Myocyte (in vitro differentiated cells): ENCODE results near the gene CPEB4. TPM values are rescaled to one million over a fixed set of nuclear protein-coding genes. Genes with fewer than 3 reads are reported as not detected.
A peak's percentile ranks its signal among the peaks of the same experiment; 100 is the strongest.

Source experiments
- DNase-seq: peaks from one replicate; pipeline ENCODE4 v3.0.0-alpha.2; 2012; ENCODE audit warnings: low read depth
- total RNA-seq: library from RNA; depleted of rRNA; stranded (reverse); fragments of >200 nt; gene quantifications from 2 replicates; pipeline ENCODE4 v1.2.3, GENCODE V29; 2014

Gene CPEB4
- total RNA-seq, 1 donor from 2014 or later: 64.3 TPM

DNA sequence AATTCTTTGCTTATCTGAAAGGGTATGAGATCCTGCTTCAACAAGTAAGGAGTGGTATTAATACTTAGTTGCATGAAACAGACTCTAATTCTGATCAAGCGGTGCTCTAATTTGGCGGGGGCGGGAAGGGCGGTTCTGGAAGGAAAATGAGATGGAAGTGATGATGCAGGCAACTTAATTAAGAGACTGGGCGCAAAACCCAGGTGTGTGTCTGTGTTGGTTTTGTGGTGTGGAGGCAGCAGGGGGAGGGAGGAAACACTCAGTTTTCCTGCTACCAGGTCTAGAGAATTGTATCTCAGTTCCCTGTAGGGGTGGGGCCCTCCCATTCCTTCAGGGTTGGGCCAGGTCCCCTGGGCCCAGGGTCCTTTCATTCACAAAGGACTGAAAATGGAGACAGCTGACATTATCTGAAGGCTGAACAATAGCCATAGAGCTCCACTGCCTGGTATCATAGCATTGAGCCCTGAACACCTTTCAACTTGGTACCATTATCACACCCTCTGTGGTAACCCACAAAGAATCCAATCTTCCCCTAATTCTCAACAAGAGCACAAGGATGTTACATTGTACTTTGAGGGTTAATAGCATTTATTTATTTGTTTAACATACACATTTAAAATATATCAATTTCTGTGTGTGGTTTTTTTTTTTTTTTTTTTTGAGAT lies 83.7 kb downstream of the CPEB4 start:
- DNase-seq: no peak

DNA sequence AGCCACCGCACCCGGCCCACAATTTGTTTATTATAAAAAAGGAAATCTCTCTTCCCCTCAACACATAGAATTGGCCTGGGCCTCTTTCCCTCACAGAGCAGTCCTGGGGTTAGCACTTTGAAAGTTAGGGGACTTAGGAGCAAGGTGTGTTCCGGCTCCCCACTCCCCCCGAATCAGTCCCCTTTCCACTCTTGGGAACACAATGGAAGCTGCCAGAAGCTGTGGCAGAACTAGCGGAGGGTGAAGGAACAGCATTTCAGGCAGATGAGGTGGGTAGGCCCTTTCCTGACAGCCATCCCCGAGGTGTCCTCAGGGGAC lies 84.4 kb downstream of the CPEB4 start:
- DNase-seq: no peak

DNA sequence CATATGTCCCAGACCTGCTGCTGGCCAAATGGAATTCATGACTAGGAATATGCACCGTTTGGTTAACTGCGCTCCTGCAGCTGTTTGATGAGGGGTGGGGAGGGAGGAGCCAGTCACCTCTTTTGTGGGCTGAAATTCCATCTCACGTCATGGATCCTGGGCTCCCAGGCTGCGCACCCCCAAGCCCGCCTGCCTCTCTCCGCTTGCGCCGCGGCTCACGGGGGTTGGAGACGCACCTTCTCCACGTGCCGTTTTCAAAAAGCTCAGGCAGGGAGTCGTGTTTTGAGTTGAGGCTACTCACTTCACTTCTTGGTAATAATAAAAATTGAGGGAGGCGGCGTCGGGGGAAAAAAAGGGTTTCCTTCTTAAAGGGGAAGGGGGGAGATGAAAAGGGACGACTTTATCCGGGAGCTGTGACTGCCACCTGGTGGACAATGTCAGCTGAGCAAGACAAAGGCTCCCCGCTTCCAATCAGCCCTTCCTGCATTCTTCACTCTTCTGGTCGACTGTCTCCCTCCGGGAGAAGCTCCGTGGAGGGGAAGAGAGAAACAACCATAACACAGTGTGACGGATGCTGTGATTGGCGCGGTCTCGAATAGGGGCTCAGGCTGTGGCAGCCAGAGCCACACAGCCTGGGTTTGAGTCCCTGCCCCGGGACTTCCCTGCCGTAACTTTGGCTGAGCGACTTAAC lies 84.9 kb downstream of the CPEB4 start:
- DNase-seq: peak; percentile 90

DNA sequence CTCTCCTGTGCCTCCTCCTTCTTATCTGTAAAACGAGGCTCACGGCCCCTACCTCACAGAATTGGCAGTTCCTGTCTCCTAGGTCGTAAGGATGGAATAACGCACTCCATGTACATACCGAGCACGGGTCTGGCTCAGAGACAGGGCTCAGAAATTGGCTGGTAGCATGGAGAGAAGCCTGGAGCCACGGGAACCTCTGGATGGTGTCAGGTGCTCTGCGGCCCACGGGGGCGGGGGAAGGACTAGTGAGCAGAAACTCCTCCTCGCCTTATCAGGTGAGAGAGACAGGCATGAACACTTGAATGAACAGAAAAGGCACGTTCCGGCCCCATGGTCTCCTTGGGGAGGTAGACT lies 85.4 kb downstream of the CPEB4 start:
- no peak for DNase-seq

DNA sequence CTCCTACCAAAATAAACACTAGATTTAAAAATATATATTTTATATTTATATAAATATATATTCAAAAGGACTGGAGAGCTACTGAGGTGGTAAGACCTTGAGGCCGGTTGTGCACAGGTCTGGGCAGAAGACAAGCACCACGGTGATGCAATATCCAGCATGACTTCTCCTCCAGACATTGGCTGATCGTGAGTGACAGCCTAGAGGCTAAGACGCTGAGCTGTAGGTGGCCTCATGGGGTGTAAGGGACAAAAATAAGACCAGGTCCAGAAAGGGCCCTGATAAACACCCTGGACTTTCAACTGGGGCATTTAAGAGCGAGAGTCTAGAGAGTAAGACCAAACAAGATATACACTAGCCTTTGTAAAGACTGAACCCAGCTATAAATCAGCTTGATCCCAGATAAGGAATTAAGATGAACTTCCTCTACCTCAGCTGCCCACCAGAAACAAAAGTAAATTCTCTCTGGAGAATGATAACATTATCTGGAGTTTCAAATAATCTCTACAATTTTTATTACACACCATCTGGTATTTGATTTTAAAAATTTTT lies 86.6 kb downstream of the CPEB4 start:
- no peak for DNase-seq

DNA sequence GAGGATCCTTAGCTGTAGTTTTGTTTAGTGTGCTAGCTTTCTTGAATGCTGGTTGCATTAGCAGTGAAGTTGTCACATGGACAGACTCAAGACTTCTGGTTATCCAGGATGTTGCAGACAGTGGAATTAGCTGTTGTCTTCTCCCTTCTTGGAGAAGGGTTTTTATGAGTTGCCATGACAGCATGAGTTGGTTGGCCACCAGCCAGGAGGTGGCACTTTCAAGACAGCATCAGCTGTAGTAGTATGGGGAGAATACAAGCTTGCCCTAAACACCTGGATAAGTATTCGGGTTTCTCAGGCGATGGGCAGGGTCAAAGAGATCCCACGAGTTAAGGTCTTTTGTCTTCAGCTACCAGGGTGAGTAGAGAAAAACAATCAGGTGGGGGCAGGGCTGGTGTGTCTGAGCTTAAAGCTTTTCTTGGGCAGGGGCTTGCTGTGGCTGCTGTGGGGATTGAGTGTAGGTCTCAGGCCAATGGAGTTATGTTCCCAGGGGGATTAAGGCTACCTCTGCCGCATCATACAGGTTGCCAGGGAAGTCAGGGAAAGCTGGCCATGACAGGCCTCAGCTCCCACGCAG lies 93.1 kb downstream of the CPEB4 start:
- DNase-seq: no peak

DNA sequence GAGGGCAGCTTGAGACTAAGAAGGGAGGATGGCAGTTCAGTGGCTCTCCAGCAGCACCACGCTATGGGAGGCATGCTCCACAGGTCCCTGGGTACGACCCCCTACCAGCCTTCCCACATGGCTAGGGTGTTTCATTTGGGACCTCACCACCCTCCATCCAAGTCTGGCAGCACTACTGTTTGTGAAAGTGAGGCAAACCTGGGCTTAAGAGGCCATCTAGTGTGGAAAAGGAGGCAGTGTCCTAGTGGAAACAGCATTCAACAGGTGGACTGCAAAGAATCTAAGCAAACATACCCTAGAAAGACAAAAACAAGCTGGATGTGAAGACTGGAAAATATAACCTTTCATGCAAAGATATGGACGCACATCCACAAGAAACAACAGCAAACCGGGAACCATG lies 96.1 kb downstream of the CPEB4 start:
- peak; percentile 37 for DNase-seq

DNA sequence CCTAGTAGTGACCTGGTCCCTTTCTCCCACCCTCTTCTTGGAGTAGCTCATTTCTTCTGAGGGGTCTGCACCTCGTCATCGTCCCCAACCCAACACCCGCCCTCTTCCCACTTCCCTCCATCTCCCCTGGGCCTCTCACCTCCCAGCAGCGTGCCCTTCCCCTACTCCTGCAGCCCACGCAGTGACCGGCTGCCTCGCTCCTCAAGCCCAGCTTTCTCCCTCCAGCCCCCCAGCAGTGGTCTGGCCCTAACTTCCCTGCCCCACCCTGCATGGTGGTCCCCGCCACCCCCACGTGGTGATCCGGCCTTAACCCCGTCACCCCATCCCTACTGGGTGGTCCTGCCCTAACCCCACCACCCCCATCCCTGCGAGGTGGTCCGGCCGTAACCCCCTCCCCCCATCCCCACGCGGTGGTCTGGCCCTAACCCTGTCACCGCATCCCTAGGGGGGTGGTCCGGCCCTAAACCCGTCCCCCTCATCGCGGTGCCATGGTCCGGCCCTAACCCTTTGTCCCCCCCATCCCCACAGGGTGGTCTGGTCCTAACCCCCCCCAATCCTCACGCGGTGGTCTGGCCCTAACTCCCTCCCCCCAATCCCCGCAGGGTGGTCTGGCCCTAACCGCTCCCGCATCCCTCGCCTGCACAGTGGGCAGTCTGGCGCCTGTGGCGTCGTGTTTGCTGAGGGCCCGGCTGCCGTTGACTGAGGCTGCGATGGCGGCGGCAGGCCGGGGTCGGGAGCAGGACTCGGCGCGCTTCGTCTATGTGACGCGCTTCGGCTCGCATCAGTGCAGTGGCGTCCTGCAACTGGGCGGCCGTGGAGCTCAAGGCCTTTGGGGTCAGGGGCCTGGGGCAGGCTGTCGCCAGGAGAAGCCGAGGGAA lies 100.6 kb downstream of the CPEB4 start, which contains the start of gene C5orf47:
Gene C5orf47 (plus strand): TSS at position 617 of the 878 bp plus-strand sequence. CDS start 94 bp downstream, at position 711.
- no peak for DNase-seq

DNA sequence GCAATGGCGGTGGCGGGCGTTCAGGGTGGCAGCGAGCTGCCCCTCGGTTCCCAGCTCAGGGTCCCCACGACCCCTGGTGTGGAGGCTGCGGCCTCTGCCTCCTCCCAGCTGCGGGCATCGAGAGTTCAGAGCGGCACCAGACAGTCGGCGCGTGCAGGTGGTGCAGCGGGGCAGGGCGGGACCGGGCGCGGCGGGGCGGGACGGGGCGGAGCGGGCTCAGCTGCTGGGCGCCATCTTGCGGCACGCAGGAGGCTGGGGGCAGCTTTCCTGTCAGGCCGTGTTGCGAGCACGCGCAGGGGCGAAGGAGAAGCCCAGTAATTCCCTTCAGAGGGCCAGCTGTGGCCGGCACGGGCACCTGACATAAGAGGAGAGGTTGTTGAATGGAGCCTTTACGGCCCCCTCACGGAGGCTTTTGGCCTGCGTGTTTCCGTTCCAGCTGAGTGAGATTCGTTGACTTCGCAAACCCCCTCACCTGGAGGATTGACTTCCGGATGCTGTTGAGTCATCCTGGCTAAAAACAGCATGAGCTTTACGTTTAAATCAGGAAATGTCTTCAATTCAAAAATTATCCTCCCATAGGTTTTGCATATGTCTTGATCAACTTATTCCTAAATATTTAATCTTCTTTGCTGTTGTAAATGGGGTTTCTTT lies 101.4 kb downstream of the CPEB4 start:
- no peak for DNase-seq

DNA sequence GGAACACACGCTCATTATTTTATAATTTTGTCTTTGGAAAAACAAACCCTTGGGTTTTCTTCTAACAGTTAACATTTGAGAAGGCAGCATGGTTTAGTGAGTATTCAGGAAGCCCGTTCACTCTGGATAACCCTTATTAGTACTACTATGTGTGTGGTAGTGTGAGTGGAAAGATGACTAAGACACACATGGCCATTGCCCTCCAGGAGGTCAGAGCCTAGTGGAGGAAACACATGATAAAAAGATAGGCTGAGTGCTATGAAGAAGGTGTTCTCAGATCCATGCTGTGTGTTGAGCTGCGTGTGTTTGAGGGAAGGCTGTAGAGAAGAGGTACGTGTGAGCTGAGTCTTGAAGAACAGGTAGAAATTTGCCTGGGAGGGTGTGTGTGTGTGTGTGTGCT lies 109.2 kb downstream of the CPEB4 start:
- DNase-seq: no peak

DNA sequence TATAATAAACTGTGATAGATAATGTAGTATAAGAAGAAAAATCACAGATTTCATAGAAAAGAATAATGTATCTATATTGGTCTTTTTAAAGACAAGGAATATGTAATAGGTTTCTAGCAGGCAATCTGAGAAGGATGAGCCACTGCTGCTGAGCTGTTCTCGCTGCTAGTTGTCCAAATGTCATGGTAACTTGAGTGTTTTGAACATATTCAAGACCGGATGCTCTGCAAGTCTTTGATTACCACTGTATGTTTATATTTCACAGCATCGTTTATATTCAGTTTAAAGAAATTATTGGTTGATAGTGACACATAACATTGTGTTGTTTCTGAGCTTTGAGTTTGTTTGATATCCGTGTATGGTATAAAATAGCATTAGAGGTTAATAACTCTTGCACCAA lies 110.4 kb downstream of the CPEB4 start:
- peak; percentile 5 for DNase-seq

DNA sequence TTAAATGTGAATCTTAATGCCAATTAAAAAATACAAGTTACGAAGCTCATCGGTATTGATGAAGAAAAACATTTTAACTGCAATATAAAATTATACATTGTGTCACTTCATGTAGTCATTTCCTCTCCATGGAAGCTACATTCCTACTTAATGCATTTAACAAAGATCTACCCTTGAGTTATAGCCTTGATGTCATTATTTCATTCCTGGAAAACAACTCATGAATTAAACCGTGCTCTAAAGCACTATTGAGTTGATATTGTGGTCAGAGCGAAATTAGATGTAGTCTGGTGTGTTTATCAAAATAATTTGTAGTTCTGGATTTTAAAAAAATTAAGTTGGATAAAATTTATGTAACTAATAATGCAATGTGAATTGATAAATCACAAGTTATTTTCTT lies 111.9 kb downstream of the CPEB4 start:
- DNase-seq: no peak

DNA sequence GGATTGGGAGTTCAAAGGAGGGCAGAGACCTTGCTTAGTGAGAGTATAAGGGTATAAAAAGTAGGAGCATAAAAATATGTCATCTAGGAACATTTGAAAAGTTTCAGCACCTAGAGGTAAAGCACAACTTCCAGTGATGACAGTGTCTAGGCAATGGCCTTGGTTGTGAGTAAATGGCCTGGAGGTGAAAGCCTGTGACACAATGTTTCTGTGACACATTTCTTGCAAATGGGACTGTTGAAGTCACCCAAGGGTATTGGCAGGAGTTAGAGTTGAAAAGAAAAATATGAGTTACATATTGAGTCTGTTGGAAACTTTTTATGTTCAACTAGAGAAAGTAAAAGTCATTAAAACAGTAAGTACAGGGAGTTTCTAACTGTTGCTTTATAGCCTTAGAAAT lies 115.6 kb downstream of the CPEB4 start:
- DNase-seq: no peak

DNA sequence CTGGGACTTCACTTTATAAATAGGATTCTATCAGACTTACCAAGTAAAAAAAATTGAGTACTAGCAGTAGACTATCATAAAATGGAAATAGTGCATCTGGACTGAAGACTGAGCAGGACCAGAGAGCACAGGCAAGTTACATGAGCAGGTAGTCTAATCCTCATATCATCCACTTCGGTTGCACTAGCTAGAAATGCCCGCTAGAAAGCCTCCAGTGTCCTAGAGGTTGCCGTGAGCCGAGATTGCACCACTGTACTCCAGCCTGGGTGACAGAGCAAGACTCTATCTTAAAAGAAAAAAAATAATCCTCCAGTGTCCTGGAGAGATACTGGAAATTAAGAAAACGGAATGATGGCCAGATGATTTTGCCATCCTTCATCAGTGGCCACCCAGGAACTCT lies 120.8 kb downstream of the CPEB4 start:
- no peak for DNase-seq

DNA sequence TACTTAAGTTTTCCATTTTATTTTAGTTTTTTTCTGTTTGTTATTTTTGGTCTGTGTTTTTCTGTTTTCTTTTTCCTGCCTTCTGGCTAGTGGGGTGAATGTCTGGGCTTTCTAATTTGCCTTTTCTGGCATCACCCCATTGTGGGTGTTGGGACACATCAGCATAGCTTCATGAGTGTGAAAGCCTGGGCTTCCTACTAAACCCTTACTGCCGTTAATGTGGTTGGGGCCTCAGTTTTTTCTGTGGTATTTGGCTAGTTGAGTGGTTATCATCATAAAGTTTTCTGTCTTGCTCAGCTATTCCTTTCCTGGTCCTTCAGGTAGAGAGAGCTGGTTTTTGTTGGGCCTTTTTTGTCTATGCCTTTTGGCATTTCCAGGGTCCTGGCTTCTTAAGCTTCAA lies 122.2 kb downstream of the CPEB4 start:
- no peak for DNase-seq

DNA sequence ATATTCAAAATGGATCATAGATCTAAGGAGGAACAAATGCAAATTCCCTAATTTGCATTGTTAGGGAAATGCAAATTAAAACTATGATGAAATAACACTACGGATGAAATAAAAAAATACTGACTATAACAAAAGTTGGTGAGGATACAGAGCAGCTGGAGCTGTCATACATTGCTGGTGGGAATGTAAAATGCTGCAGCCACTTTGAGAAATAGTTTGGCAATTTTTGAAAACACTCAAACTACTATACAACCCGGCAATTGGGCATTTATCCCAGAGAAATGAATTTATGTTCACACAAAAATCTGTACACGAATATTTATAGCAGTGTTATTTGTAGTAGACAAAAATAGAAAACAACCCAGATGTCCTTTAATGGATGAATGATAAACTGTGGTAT lies 123.3 kb downstream of the CPEB4 start:
- no peak for DNase-seq

Other genes starting within 250 kb of the CPEB4 start
- 0.11 TPM in 1 of 2 replicates, not detected in the other for gene C5orf47, start 100.8 kb downstream of the CPEB4 start, total RNA-seq
- gene NSG2, start 157.4 kb downstream of the CPEB4 start, total RNA-seq: 0.13 TPM in 1 of 2 replicates, not detected in the other